GM10248 (cell line): Measurements from ENCODE around the gene CTDSPL.
"Not testable (repeated sequence)": the region's sequence is repeated elsewhere in the genome, so short reads cannot be mapped to it uniquely, and the experiment has no call there.

Experiments
- CTCF ChIA-PET: fragments of 300-600 bp; sonication (Branson Sonifier 250); formaldehyde crosslinking; extraction: SDS; loops from one replicate; lab custom pipeline; 2021; ENCODE audit warnings: antibody characterized with exemption; lab: Yijun Ruan, JAX
- POLR2A ChIA-PET: fragments of 350-650 bp; sonication (Branson Sonifier 250); formaldehyde crosslinking; extraction: SDS; loops from one replicate; lab custom pipeline; 2020; ENCODE audit warnings: antibody characterized with exemption; lab: Yijun Ruan, JAX
- DNase-seq: peaks from one replicate; pipeline ENCODE4 v3.0.0; 2012; ENCODE audit errors: extremely low spot score
- CTCF ChIP-seq: IDR thresholded peaks from 2 replicates; pipeline ENCODE4 v1.5.1; 2012; ENCODE audit warnings: mild to moderate bottlenecking, low read depth; ENCODE audit errors: extremely low read depth, missing control alignments, control extremely low read depth

The CTDSPL gene

GRCh38 chr3:37861620-37862041 lies at the start of gene CTDSPL:
TSS of gene CTDSPL (plus strand) at chr3:37861880. CDS start at chr3:37862200, 320 bp downstream.
- no peak for DNase-seq
- CTCF ChIA-PET: no interaction called here
- no peak for TF ChIP-seq CTCF
- POLR2A ChIA-PET: no interaction called here

GRCh38 chr3:37812499-37812896 lies 49.2 kb upstream of the CTDSPL start:
- POLR2A ChIA-PET: no interaction called here
- no peak for DNase-seq
- CTCF ChIA-PET: interaction anchor here (1.4 kb wide), 1 partner anchor 162 kb away, joined by 3 read pairs; no protein-coding TSS in a partner anchor
- no peak for TF ChIP-seq CTCF

- peak; percentile 38 for DNase-seq
- TF ChIP-seq CTCF: no peak
- ChIA-PET POLR2A (no interaction called here), CTCF (interaction anchor here (1.0 to 1.4 kb wide), 2 partner anchors 11 to 162 kb away, joined by 3 to 4 read pairs; no protein-coding TSS in a partner anchor)
Observed at GRCh38 chr3:37813403-37813802, 48.3 kb upstream of the CTDSPL start.

- peak; percentile 31 for DNase-seq
- peak; percentile 26 for TF ChIP-seq CTCF
- ChIA-PET POLR2A (no interaction called here), CTCF (interaction anchor here (0.7 to 2.0 kb wide), 11 partner anchors 10 to 365 kb away, joined by 3 to 7 read pairs (median 4); no protein-coding TSS in a partner anchor)
Observed at GRCh38 chr3:37814547-37814946, 47.1 kb upstream of the CTDSPL start.

- POLR2A ChIA-PET: not testable (repeated sequence)
Observed at GRCh38 chr3:37815156-37815555, 46.5 kb upstream of the CTDSPL start.

GRCh38 chr3:37816271-37816670 lies 45.4 kb upstream of the CTDSPL start:
- ChIA-PET CTCF (interaction anchor here (1.1 to 2.0 kb wide), 2 partner anchors 39 to 1106 kb away, joined by 3 to 6 read pairs; no protein-coding TSS in a partner anchor), POLR2A (no interaction called here)
- no peak for TF ChIP-seq CTCF
- DNase-seq: no peak

More at GRCh38 chr3:37815156-37815555, 46.5 kb upstream of the CTDSPL start:
- not testable (repeated sequence) for DNase-seq
- CTCF ChIA-PET: interaction anchor here (0.7 to 2.0 kb wide), 11 partner anchors 10 to 366 kb away, joined by 3 to 7 read pairs (median 4); no protein-coding TSS in a partner anchor

- POLR2A ChIA-PET: no interaction called here
- TF ChIP-seq CTCF: no peak
- CTCF ChIA-PET: no interaction called here
- DNase-seq: no peak
Observed at GRCh38 chr3:37819591-37819990, 42.1 kb upstream of the CTDSPL start.
